Tibial nerve (tissue), 4 donors: Measurements from ENCODE around the gene APOO. TPM values are rescaled to one million over a fixed set of nuclear protein-coding genes. Genes with fewer than 3 reads are reported as not detected.

Source experiments
- DNase-seq, 2 donors: peaks; one replicate each; pipeline ENCODE4 v3.0.0-alpha.2; 2019; ENCODE audit warnings: low spot score in 2 of 2
- H3K27ac ChIP-seq, 4 donors: fragments of 200-600 bp; sonication (generic) in 3 of 4; one replicate each; pipeline ENCODE4 v1.5.1; 2017 to 2019; ENCODE audit warnings: mild to moderate bottlenecking in 1 of 4
- H3K27me3 ChIP-seq, 2 donors: fragments of 200-600 bp; sonication (generic) in 1 of 2; one replicate each; pipeline versions ENCODE4 v1.5.1 to v1.6.0; 2017 to 2019
- H3K36me3 ChIP-seq, 3 donors: fragments of 200-600 bp; sonication (generic); one replicate each; pipeline ENCODE4 v1.5.1; 2018 to 2019
- H3K4me1 ChIP-seq, 4 donors: fragments of 200-600 bp; sonication (generic) in 3 of 4; one replicate each; pipeline ENCODE4 v1.5.1; 2017 to 2019
- H3K4me3 ChIP-seq, 4 donors: fragments of 200-600 bp; sonication (generic) in 3 of 4; one replicate each; pipeline ENCODE4 v1.5.1; 2017 to 2019; ENCODE audit warnings: mild to moderate bottlenecking in 1 of 4, moderate library complexity in 1 of 4
- H3K9me3 ChIP-seq, 4 donors: fragments of 200-600 bp; sonication (generic) in 3 of 4; one replicate each; pipeline ENCODE4 v1.5.1; 2017 to 2019
- EP300 ChIP-seq, 2 donors: sonication (generic); formaldehyde crosslinking; IDR thresholded peaks; one replicate each; pipeline ENCODE4 v1.6.1; 2017; ENCODE audit warnings: antibody characterized with exemption in 2 of 2, mild to moderate bottlenecking in 1 of 2
- POLR2A ChIP-seq, 2 donors: fragments of 450-650 bp; IDR thresholded peaks; one replicate each; pipeline ENCODE4 v1.6.1; 2017; ENCODE audit warnings: antibody characterized with exemption in 2 of 2, mild to moderate bottlenecking in 2 of 2, moderate library complexity in 2 of 2
- WGBS, 2 donors: methylation state at CpG; one replicate each; pipeline ENCODE4 v1.1.5; 2018; 5-methylcytosine and 5-hydroxymethylcytosine counted together
- total RNA-seq, 4 donors: library from RNA; depleted of rRNA; stranded (reverse); fragments of >200 nt; gene quantifications; one replicate each; pipeline ENCODE4 v1.1.0, GENCODE V29; 2016
- TF ChIP-seq, protein P1 (sequence below), 5 experiments: fragments of 200-600 bp in 3 of 5; fragments of 450-650 bp in 2 of 5; sonication (generic) in 3 of 5; IDR thresholded peaks; one replicate each; pipeline ENCODE4 v1.5.1; 2016 to 2019; ENCODE audit warnings: antibody characterized with exemption in 5 of 5, mild to moderate bottlenecking in 3 of 5, moderate library complexity in 2 of 5

Gene APOO
- total RNA-seq, 4 donors from 2014 or later: 3.9 to 115 (median 9.0) TPM

DNA sequence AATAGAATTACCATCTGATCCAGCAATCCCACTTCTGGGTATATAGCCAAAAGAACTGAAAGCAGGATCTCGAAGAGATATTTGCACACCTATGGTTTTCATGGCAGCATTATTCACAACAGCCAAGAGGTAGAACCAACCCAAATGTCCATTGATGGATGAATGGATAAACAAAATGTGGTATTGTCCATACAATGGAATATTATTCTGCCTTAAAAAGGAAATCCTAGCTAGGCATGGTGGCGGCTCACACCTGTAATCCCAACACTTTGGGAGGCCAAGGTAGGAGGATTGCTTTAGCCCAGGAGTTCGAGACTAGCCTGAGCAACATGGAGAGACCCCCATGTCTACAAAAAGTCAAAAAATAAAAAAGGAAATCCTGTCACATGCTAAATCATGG lies 97.5 kb downstream of the APOO start:
- no peak for DNase-seq
- 79 to 96% methylated on average over 3 of the region's 3 CpGs for WGBS, 2 donors
- no peaks in the 10 kb centered on the region for H3K27me3 ChIP-seq
- H3K9me3 ChIP-seq: no peaks in the 10 kb centered on the region
- TF ChIP-seq EP300 (IDR thresholded peaks at IDR 0.05) (no peak), POLR2A (IDR thresholded peaks at IDR 0.05) (no peak)
- TF ChIP-seq, protein P1, sequence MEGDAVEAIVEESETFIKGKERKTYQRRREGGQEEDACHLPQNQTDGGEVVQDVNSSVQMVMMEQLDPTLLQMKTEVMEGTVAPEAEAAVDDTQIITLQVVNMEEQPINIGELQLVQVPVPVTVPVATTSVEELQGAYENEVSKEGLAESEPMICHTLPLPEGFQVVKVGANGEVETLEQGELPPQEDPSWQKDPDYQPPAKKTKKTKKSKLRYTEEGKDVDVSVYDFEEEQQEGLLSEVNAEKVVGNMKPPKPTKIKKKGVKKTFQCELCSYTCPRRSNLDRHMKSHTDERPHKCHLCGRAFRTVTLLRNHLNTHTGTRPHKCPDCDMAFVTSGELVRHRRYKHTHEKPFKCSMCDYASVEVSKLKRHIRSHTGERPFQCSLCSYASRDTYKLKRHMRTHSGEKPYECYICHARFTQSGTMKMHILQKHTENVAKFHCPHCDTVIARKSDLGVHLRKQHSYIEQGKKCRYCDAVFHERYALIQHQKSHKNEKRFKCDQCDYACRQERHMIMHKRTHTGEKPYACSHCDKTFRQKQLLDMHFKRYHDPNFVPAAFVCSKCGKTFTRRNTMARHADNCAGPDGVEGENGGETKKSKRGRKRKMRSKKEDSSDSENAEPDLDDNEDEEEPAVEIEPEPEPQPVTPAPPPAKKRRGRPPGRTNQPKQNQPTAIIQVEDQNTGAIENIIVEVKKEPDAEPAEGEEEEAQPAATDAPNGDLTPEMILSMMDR (IDR thresholded peaks at IDR 0.05): no peak
- no peak overlapping the region for H3K4me3 ChIP-seq
- H3K36me3 ChIP-seq: no peaks in the 10 kb centered on the region
- no peaks in the 10 kb centered on the region for H3K4me1 ChIP-seq
- peak overlapping the region in 1 of 4 donors; percentile 77 for H3K27ac ChIP-seq

DNA sequence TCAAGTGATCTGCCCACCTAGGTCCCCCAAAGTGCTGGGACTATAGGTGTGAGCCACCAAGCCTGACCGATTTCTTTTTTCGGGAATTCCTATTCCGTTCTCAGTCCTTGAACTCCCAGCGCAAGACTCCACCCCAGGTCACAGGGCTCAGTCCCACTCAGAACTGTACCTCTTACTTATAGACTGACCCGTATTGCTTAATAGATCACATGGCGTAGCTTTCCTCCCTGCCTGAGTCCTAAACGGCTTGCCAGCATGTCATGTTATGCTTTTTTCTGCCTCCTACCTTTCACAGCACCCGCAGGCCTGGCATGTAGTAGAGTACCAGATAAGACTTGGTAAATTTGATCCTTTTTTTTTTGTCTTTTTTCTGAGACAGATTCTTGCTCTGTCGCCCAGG lies 102.3 kb downstream of the APOO start:
- Histone ChIP-seq H3K9me3 (no peaks in the 10 kb centered on the region), H3K36me3 (no peaks in the 10 kb centered on the region), H3K27ac (peak overlapping the region in 1 of 4 donors; percentile 74), H3K27me3 (no peaks in the 10 kb centered on the region), H3K4me3 (no peak overlapping the region), H3K4me1 (peaks cover 0 to 4% (median 0%) of the 10 kb centered on the region in 4 donors)
- no peak for DNase-seq
- 89 to 96% methylated on average over 9 of the region's 9 CpGs for WGBS, 2 donors
- TF ChIP-seq POLR2A (IDR thresholded peaks at IDR 0.05) (no peak), EP300 (IDR thresholded peaks at IDR 0.05) (no peak)
- TF ChIP-seq, protein P1 (IDR thresholded peaks at IDR 0.05): no peak

GRCh38 chrX:23804578-23804977 lies 103.2 kb downstream of the APOO start:
- Histone ChIP-seq H3K4me1 (peaks cover 0 to 4% (median 0%) of the 10 kb centered on the region in 4 donors), H3K27me3 (no peaks in the 10 kb centered on the region), H3K4me3 (no peak overlapping the region), H3K36me3 (no peaks in the 10 kb centered on the region), H3K27ac (peak overlapping the region in 2 of 4 donors; percentile 53 to 74), H3K9me3 (no peaks in the 10 kb centered on the region)
- DNase-seq: no peak
- 83 to 89% methylated on average over 2 to 3 of the region's 3 CpGs for WGBS, 2 donors
- no peak for TF ChIP-seq POLR2A (IDR thresholded peaks at IDR 0.05)
- TF ChIP-seq EP300 (IDR thresholded peaks at IDR 0.05): no peak
- TF ChIP-seq, protein P1 (IDR thresholded peaks at IDR 0.05): no peak

DNA sequence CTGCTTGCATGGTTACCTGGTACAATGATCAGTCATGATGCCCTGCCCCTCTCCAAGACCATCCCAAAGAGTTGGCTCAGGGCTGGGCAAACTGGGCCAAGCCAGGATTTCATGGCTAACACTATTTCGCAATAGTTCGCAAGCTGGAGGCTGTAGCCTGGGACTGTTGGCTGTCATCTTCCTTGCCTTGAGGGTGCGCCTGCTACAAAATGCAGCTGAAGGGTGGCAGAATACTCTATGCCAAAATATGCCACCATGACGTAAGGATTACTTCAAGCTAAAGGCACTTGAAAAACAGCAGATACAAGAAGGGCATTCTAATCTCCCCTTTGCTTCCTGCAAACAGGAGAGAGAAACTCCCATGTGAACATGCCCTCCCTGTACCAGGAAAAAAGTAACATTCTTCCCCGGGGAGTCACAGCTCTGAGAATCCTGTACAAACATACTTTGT lies 103.8 kb downstream of the APOO start:
- Histone ChIP-seq H3K4me1 (peaks cover 0 to 4% (median 0%) of the 10 kb centered on the region in 4 donors), H3K36me3 (no peaks in the 10 kb centered on the region), H3K27ac (peak overlapping the region in 3 of 4 donors; percentile 40 to 74 (median 53)), H3K9me3 (no peaks in the 10 kb centered on the region), H3K4me3 (no peak overlapping the region), H3K27me3 (no peaks in the 10 kb centered on the region)
- DNase-seq: no peak
- WGBS, 2 donors: 51 to 67% methylated on average over 5 of the region's 5 CpGs
- TF ChIP-seq POLR2A (IDR thresholded peaks at IDR 0.05) (no peak), EP300 (IDR thresholded peaks at IDR 0.05) (peak in 1 of 2 donors; percentile 77)
- TF ChIP-seq, protein P1 (IDR thresholded peaks at IDR 0.05): no peak

- no peaks in the 10 kb centered on the region for H3K36me3 ChIP-seq
- peak overlapping the region in 1 of 4 donors; percentile 74 for H3K27ac ChIP-seq
- H3K4me1 ChIP-seq: peaks cover 0 to 4% (median 0%) of the 10 kb centered on the region in 4 donors
- H3K27me3 ChIP-seq: no peaks in the 10 kb centered on the region
- no peaks in the 10 kb centered on the region for H3K9me3 ChIP-seq
- TF ChIP-seq EP300 (IDR thresholded peaks at IDR 0.05) (peak in 1 of 2 donors; percentile 21), POLR2A (IDR thresholded peaks at IDR 0.05) (no peak)
- DNase-seq: no peak
- no peak overlapping the region for H3K4me3 ChIP-seq
- WGBS, 2 donors: 87 to 89% methylated on average over 5 of the region's 5 CpGs
Measured at GRCh38 chrX:23802431-23802830, 105.3 kb downstream of the APOO start.
